GM18909 (cell line): ENCODE results near the gene PRSS53.
"Not testable (repeated sequence)": the region's sequence is repeated elsewhere in the genome, so short reads cannot be mapped to it uniquely, and the experiment has no call there.

Source experiments
- ATAC-seq: cut with Tn5 transposase; IDR thresholded peaks from one replicate; pipeline ENCODE4 v1.9.1; 2021; ENCODE audit warnings: mild to moderate bottlenecking; ENCODE audit not compliant: unreplicated experiment, poor library complexity

Gene PRSS53

GRCh38 chr16:31088459-31089183 lies at the start of gene PRSS53:
Gene PRSS53, minus strand, starts transcription at chr16:31088943. Its CDS starts 134 bp downstream, at chr16:31088809.
- ATAC-seq: no peak

- not testable (repeated sequence) for ATAC-seq
Observed at GRCh38 chr16:31136822-31137499, 48.2 kb upstream of the PRSS53 start.

- ATAC-seq: no peak
Observed at GRCh38 chr16:31136287-31136662, 47.5 kb upstream of the PRSS53 start.

- ATAC-seq: no peak
Observed at GRCh38 chr16:31135535-31136286, 47.0 kb upstream of the PRSS53 start, which contains the start of gene PRSS8. Gene PRSS8, minus strand, starts transcription at chr16:31135727. Its CDS starts 229 bp downstream, at chr16:31135498.

GRCh38 chr16:31134625-31135534 lies 46.1 kb upstream of the PRSS53 start:
- ATAC-seq: no peak

- ATAC-seq: no peak
Observed at GRCh38 chr16:31134091-31134571, 45.4 kb upstream of the PRSS53 start.

- no peak for ATAC-seq
Observed at GRCh38 chr16:31133046-31133501, 44.3 kb upstream of the PRSS53 start.

GRCh38 chr16:31132303-31132979 lies 43.7 kb upstream of the PRSS53 start:
- no peak for ATAC-seq

- no peak for ATAC-seq
Observed at GRCh38 chr16:31131841-31132271, 43.1 kb upstream of the PRSS53 start.

- ATAC-seq: no peak
Observed at GRCh38 chr16:31131416-31131815, 42.7 kb upstream of the PRSS53 start.

- no peak for ATAC-seq
Observed at GRCh38 chr16:31130899-31131298, 42.2 kb upstream of the PRSS53 start.

GRCh38 chr16:31130336-31130891 lies 41.7 kb upstream of the PRSS53 start:
- ATAC-seq: no peak

GRCh38 chr16:31129568-31130335 lies 41.0 kb upstream of the PRSS53 start:
- ATAC-seq: no peak

- ATAC-seq: no peak
Observed at GRCh38 chr16:31128711-31129567, 40.2 kb upstream of the PRSS53 start.

GRCh38 chr16:31127182-31127581 lies 38.4 kb upstream of the PRSS53 start:
- ATAC-seq: no peak

- no peak for ATAC-seq
Observed at GRCh38 chr16:31125844-31126243, 37.1 kb upstream of the PRSS53 start.

- no peak for ATAC-seq
Observed at GRCh38 chr16:31120129-31120528, 31.4 kb upstream of the PRSS53 start.
